H9 (cell line): ENCODE data around the gene ULK2. TPM values are rescaled to one million over a fixed set of nuclear protein-coding genes. Genes with fewer than 3 reads are reported as not detected.

ENCODE experiments used
- DNase-seq: peaks from one replicate; pipeline ENCODE4 v3.0.0-alpha.2; 2017
- H2AFZ ChIP-seq: one replicate; pipeline ENCODE4 v1.6.1; 2013; ENCODE audit warnings: mild to moderate bottlenecking, low read length, control low read depth, moderate library complexity
- H2AK5ac ChIP-seq: 2 replicates; pipeline ENCODE4 v1.6.1; 2013; ENCODE audit warnings: low read length, control low read depth, mixed read lengths; ENCODE audit not compliant: insufficient read length
- H2BK120ac ChIP-seq: one replicate; pipeline ENCODE4 v1.6.1; 2013; ENCODE audit warnings: low read depth, mild to moderate bottlenecking, low read length, control low read depth, inconsistent platforms; ENCODE audit not compliant: poor library complexity, severe bottlenecking
- H2BK12ac ChIP-seq: 2 replicates; pipeline ENCODE4 v1.6.1; 2013; ENCODE audit warnings: low read length, control low read depth, mixed read lengths, low read depth; ENCODE audit not compliant: insufficient read length
- H2BK15ac ChIP-seq: 2 replicates; pipeline ENCODE4 v1.6.1; 2013; ENCODE audit warnings: low read depth, low read length, control low read depth
- H2BK20ac ChIP-seq: one replicate; pipeline ENCODE4 v1.6.1; 2013; ENCODE audit warnings: low read depth, mild to moderate bottlenecking, low read length, control low read depth, inconsistent platforms; ENCODE audit not compliant: poor library complexity, severe bottlenecking
- H2BK5ac ChIP-seq: 2 replicates; pipeline ENCODE4 v1.6.1; 2013; ENCODE audit warnings: low read length, control low read depth, mixed read lengths; ENCODE audit not compliant: insufficient read length
- H3K14ac ChIP-seq: 2 replicates; pipeline ENCODE4 v1.6.1; 2013; ENCODE audit warnings: low read length, control low read depth; ENCODE audit not compliant: insufficient read depth
- H3K18ac ChIP-seq: 2 replicates; pipeline ENCODE4 v1.6.1; 2013; ENCODE audit warnings: low read depth, mild to moderate bottlenecking, mixed read lengths, low read length, control low read depth; ENCODE audit not compliant: insufficient read length
- H3K23ac ChIP-seq: 2 replicates; pipeline ENCODE4 v1.6.1; 2013; ENCODE audit warnings: low read length, control low read depth, mixed read lengths, low read depth; ENCODE audit not compliant: insufficient read length
- H3K23me2 ChIP-seq: 2 replicates; pipeline ENCODE4 v1.6.1; 2013; ENCODE audit warnings: low read depth, mild to moderate bottlenecking, mixed read lengths, low read length, control low read depth; ENCODE audit not compliant: insufficient read length, poor library complexity, severe bottlenecking
- H3K27ac ChIP-seq: 2 replicates; pipeline ENCODE4 v1.5.1; 2013; ENCODE audit warnings: low read length, control low read depth, mixed read lengths, low read depth; ENCODE audit not compliant: insufficient read length
- H3K27me3 ChIP-seq: 2 replicates; pipeline ENCODE4 v1.6.1; 2013; ENCODE audit warnings: low read length, control low read depth, inconsistent platforms; ENCODE audit not compliant: insufficient read depth
- H3K4ac ChIP-seq: 2 replicates; pipeline ENCODE4 v1.6.1; 2013; ENCODE audit warnings: low read depth, mild to moderate bottlenecking, control low read depth, inconsistent platforms, low read length, moderate library complexity
- H3K4me1 ChIP-seq: 2 replicates; pipeline ENCODE4 v1.6.1; 2013; ENCODE audit warnings: low read length, control low read depth, inconsistent platforms; ENCODE audit not compliant: insufficient read depth
- H3K4me2 ChIP-seq: 2 replicates; pipeline ENCODE4 v1.6.1; 2013; ENCODE audit warnings: low read length, control low read depth, mixed read lengths; ENCODE audit not compliant: insufficient read length, insufficient read depth
- H3K56ac ChIP-seq: 2 replicates; pipeline ENCODE4 v1.6.1; 2013; ENCODE audit warnings: low read depth, mild to moderate bottlenecking, mixed read lengths, low read length, control low read depth; ENCODE audit not compliant: insufficient read length
- H3K79me1 ChIP-seq: 2 replicates; pipeline ENCODE4 v1.6.1; 2013; ENCODE audit warnings: low read depth, mild to moderate bottlenecking, moderate library complexity, low read length, control low read depth, inconsistent platforms; ENCODE audit not compliant: insufficient read depth, poor library complexity, severe bottlenecking
- H3K79me2 ChIP-seq: 2 replicates; pipeline ENCODE4 v1.6.1; 2013; ENCODE audit warnings: low read length, control low read depth, inconsistent platforms; ENCODE audit not compliant: insufficient read depth
- H3K9ac ChIP-seq: 2 replicates; pipeline ENCODE4 v1.6.1; 2013; ENCODE audit warnings: low read length, control low read depth, mixed read lengths; ENCODE audit not compliant: insufficient read length; ENCODE audit errors: extremely low read depth
- H3K9me3 ChIP-seq: one replicate; pipeline ENCODE4 v1.6.1; 2013; ENCODE audit warnings: low read depth, low read length, inconsistent platforms; ENCODE audit not compliant: control insufficient read depth
- H3T11ph ChIP-seq: one replicate; pipeline ENCODE4 v1.6.1; 2013; ENCODE audit warnings: mild to moderate bottlenecking, low read length, control low read depth, inconsistent platforms
- H4K20me1 ChIP-seq: one replicate; pipeline ENCODE4 v1.6.1; 2013; ENCODE audit not compliant: control insufficient read depth, insufficient read length, insufficient read depth
- H4K5ac ChIP-seq: 2 replicates; pipeline ENCODE4 v1.6.1; 2013; ENCODE audit warnings: low read depth, mild to moderate bottlenecking, mixed read lengths, low read length, control low read depth; ENCODE audit not compliant: insufficient read length
- H4K8ac ChIP-seq: replicated peaks from 2 replicates; pipeline ENCODE4 v1.6.1; 2013; ENCODE audit warnings: low read length, control low read depth, mixed read lengths, low read depth; ENCODE audit not compliant: insufficient read length
- H4K91ac ChIP-seq: 2 replicates; pipeline ENCODE4 v1.6.1; 2013; ENCODE audit warnings: low read depth, mild to moderate bottlenecking, moderate library complexity, mixed read lengths, low read length, control low read depth; ENCODE audit not compliant: insufficient read length
- H3K27ac Mint-ChIP-seq, 3 experiments: 2 replicates in 2 of 3; 3 replicates in 1 of 3; pipeline ENCODE4 v1.8.0; 2020 to 2021; ENCODE audit warnings: mixed read lengths in 3 of 3, mild to moderate bottlenecking in 1 of 3, moderate library complexity in 1 of 3
- H3K27me3 Mint-ChIP-seq: 2 replicates; pipeline ENCODE4 v1.8.0; 2021; ENCODE audit warnings: low read depth, mild to moderate bottlenecking, moderate library complexity, mixed read lengths
- H3K36me3 Mint-ChIP-seq, 3 experiments: 2 replicates in 2 of 3; 3 replicates in 1 of 3; pipeline ENCODE4 v1.8.0; 2020 to 2021; ENCODE audit warnings: low read depth in 3 of 3, mixed read lengths in 3 of 3; ENCODE audit not compliant: insufficient read depth in 1 of 3
- H3K4me1 Mint-ChIP-seq, 2 experiments: 2 replicates each; pipeline ENCODE4 v1.8.0; 2020; ENCODE audit warnings: mixed read lengths in 2 of 2
- H3K4me3 Mint-ChIP-seq, 2 experiments: 2 replicates in 1 of 2; 3 replicates in 1 of 2; pipeline ENCODE4 v1.8.0; 2020 to 2021; ENCODE audit warnings: mild to moderate bottlenecking in 2 of 2, mixed read lengths in 2 of 2, moderate library complexity in 1 of 2
- H3K9me3 Mint-ChIP-seq, 2 experiments: 2 replicates in 1 of 2; 3 replicates in 1 of 2; pipeline ENCODE4 v1.8.0; 2020; ENCODE audit warnings: mild to moderate bottlenecking in 2 of 2, mixed read lengths in 2 of 2, moderate library complexity in 1 of 2
- WGBS: extraction: QIAGEN DNeasy Blood & Tissue Kit; methylation state at CpG from one replicate; pipeline ENCODE4 v1.1.7; 2013; ENCODE audit warnings: missing lambda C conversion rate, low lambda C conversion rate, mixed read lengths; ENCODE audit not compliant: insufficient read length; ENCODE audit errors: extremely low coverage; 5-methylcytosine and 5-hydroxymethylcytosine counted together
- total RNA-seq: library from RNA; stranded (reverse); gene quantifications from 2 replicates; pipeline ENCODE4 v1.2.1, GENCODE V29; 2021
- TF ChIP-seq, protein P1 (sequence below): fragments of 200-600 bp; sonication (generic); conservative IDR thresholded peaks from 3 replicates; pipeline ENCODE4 v1.8.0; 2021; ENCODE audit warnings: antibody characterized with exemption, mild to moderate bottlenecking

Gene ULK2
- total RNA-seq, 1 experiment from 2014 or later, result 11.5 TPM

DNA sequence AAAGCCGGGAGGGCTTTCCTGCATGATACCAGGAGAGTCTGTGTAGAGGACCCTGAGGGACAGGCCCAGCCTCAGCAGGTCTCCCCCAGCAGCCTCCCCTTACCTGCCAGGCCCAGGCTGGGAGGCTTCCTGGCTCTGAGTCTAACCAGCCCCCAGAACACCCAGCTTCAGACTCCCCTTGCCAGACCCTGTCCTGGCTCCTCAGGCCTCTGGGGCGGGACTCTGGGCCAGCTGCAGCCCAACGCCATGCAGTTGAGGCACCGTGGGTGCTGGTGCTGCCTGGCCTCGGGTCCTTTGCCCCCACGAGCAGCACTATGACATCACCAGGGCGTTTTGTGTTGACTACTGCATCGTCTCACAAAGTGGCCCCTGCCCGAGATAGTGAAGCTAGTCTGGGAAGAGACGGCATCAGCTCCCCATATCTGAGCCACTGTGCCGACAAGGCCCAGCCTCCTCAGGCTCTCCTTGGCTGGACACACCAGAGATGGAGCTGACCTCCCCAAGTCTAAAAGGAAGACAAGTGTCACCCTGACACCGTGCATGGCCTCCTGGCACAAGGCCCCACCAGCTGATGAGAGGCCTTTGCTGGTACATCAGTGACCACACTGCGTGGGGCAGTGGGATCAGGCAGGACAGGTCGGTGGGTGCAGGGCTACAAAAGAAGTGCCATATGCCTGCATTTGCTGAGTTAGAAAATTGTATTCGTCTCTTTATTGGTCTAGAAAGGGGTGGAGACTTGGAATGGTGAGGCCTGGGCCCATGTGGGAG, 130.2 kb downstream of the ULK2 start:
- Histone ChIP-seq H2BK5ac (no peak overlapping the region), H3T11ph (no peak overlapping the region), H4K5ac (no peak overlapping the region), H3K14ac (no peak overlapping the region), H4K8ac (no peak overlapping the region), H3K9me3 (no peaks in the 10 kb centered on the region), H4K91ac (no peak overlapping the region), H3K23ac (no peak overlapping the region), H3K18ac (no peak overlapping the region), H2AK5ac (no peak overlapping the region), H2BK20ac (no peak overlapping the region), H3K23me2 (no peaks in the 10 kb centered on the region), H3K4ac (no peak overlapping the region), H2BK12ac (no peak overlapping the region), H3K79me1 (no peaks in the 10 kb centered on the region), H3K4me1 (no peaks in the 10 kb centered on the region), H3K27me3 (no peaks in the 10 kb centered on the region), H2BK120ac (no peak overlapping the region), H3K56ac (no peak overlapping the region), H3K79me2 (no peaks in the 10 kb centered on the region), H2BK15ac (no peak overlapping the region), H3K27ac (no peak overlapping the region), H3K4me2 (no peak overlapping the region), H3K9ac (no peak overlapping the region), H2AFZ (no peak overlapping the region), H4K20me1 (no peaks in the 10 kb centered on the region)
- H3K9me3 Mint-ChIP-seq, result no peaks in the 10 kb centered on the region
- no peak for DNase-seq
- H3K27me3 Mint-ChIP-seq, result peaks cover 3% of the 10 kb centered on the region; the same call in 1 of the 2 replicates
- no peaks in the 10 kb centered on the region for H3K36me3 Mint-ChIP-seq
- WGBS, result no CpG with 5 or more reads among the region's 15 CpGs
- no peak overlapping the region for H3K27ac Mint-ChIP-seq
- H3K4me1 Mint-ChIP-seq, result no peaks in the 10 kb centered on the region
- H3K4me3 Mint-ChIP-seq, result no peak overlapping the region
- TF ChIP-seq, protein P1, sequence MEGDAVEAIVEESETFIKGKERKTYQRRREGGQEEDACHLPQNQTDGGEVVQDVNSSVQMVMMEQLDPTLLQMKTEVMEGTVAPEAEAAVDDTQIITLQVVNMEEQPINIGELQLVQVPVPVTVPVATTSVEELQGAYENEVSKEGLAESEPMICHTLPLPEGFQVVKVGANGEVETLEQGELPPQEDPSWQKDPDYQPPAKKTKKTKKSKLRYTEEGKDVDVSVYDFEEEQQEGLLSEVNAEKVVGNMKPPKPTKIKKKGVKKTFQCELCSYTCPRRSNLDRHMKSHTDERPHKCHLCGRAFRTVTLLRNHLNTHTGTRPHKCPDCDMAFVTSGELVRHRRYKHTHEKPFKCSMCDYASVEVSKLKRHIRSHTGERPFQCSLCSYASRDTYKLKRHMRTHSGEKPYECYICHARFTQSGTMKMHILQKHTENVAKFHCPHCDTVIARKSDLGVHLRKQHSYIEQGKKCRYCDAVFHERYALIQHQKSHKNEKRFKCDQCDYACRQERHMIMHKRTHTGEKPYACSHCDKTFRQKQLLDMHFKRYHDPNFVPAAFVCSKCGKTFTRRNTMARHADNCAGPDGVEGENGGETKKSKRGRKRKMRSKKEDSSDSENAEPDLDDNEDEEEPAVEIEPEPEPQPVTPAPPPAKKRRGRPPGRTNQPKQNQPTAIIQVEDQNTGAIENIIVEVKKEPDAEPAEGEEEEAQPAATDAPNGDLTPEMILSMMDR, result no peak
